ENCODE measurements around the gene SHC3.

Gene SHC3

GRCh38 chr9:89153232-89154017 lies 25.2 kb downstream of the SHC3 start:
- peak; percentile 55 for DNase-seq

GRCh38 chr9:89149726-89150125 lies 28.9 kb downstream of the SHC3 start:
- DNase-seq: no peak

DNA sequence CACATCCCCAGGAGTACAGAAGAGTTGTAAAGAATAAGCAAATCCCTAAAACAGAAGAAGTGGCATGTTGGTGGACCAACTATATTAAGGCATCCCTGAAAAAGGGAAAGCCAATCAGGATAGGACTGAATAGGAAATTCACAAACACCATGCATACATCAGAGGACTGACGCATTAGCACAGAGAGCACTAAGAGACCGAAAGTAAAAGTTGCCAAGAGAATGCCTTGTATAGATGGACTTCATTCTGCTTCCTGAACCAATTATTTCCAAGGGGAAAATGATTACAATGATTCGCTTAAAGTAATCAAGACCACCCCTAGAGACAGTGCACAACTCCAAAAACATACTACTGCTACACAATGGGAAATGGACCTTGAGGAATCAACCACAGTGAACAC lies 33.5 kb downstream of the SHC3 start:
- DNase-seq: no peak

DNA sequence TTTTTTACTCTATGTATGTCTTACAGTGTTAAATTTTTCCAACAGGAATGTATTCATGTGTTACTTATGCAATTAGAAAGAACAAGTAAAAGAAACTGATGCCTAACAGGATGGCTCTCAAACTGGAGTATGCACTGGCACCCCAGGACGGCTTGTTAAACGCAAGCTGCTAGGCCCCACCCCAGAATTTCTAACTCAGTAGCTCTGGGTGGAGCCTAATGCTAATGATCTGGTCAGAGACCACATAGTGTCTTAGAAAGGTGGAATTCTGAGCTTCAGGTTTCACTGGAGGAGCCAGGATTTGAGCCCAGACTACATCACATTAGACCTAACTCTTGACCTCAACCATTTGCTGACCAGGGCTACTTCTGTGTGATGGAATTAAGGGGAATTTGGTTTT lies 34.4 kb downstream of the SHC3 start:
- DNase-seq: no peak

DNA sequence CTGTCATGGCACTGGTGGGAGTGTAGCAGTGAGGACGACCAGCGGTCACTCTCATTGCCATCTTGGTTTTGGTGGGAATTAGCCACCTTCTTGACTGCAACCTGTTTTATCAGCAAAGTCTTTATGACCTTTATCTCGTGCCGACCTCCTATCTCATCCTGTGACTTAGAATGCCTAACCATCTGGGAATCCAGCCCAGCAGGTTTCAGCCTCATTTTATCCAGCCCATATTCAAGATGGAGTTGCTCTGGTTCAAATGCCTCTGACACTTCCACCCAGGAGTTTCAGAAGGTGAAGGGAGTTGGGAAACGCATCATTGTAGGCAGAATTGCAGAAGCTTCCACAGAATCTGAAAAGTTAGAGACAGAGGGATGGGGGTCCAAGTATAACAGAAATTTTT lies 35.4 kb downstream of the SHC3 start:
- no peak for DNase-seq

DNA sequence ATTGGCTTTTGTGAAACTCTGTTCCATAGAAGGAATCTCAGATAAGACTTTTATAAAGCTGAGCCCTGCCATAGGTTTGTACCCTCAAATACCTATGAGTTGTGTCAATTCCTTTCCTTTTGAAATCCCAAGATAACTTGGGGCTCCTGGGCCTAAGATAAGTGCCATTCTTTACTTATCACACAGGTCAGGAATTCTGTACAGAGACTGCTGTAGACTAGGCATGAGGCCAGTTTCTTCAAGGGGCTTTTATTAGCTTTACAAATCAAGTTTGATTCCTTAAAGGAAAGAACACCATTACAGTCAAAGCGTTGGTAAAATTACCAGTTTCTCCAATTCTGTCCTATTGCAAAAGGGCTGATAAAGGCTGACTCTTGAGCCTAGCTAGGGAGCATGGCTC lies 39.2 kb downstream of the SHC3 start:
- DNase-seq: no peak

- no peak for DNase-seq
Observed at GRCh38 chr9:89138463-89139390, 39.9 kb downstream of the SHC3 start.

GRCh38 chr9:89137542-89138462 lies 40.8 kb downstream of the SHC3 start:
- DNase-seq: peak; percentile 34

GRCh38 chr9:89135591-89136166 lies 42.9 kb downstream of the SHC3 start:
- no peak for DNase-seq

GRCh38 chr9:89134709-89135108 lies 43.9 kb downstream of the SHC3 start:
- DNase-seq: no peak

DNA sequence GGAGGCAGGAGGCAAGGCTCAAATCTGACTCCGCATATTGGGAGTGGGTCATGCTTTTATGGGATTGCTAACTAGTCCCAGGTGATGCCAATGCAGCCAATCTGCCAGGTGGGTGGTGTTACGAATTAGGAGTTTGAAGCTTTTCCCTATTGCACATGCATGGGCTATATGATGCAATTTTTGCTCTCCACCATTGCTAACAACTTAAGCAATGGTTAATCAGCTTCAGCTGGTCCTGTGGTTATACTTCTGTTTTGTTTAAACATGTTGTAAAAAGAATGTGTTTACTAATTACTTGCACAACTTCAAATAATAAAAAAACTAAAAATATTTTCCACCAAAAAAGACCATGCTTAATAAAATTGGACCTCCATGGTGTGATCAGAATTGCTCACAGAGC lies 55.7 kb downstream of the SHC3 start:
- no peak for DNase-seq

GRCh38 chr9:89120704-89121103 lies 57.9 kb downstream of the SHC3 start:
- DNase-seq: no peak

- DNase-seq: no peak
Observed at GRCh38 chr9:89116805-89117192, 61.8 kb downstream of the SHC3 start.

DNA sequence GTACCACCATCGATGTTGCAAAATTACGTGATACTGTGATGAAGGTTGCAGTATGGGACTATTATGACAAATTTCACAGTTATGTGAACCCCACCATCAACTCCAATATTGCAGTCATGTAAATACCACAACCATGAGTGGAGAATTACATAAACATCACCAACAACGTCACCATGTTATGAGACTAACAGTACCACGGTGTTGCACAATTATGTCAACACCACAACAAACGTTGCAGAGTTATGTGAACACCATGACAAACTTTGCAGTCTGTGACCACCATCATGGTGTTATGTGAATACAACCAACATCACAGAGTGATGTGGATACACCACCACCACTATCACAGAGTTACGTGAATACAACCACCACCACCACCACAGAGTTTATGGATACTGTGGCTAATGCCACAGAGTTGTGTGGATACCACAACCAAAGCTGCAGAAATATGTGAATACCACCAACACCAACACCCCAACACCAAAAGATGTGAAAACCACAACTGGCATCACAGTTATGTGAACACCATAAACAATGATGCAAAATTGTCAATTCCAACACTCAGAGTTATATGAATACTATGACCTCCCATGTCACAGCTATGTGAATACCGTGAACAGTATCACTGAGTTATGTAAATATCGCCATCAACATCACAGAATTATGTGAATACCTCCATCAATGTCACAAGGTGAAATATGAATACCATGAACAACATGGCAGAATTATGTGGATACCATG lies 62.4 kb downstream of the SHC3 start:
- DNase-seq: no peak

DNA sequence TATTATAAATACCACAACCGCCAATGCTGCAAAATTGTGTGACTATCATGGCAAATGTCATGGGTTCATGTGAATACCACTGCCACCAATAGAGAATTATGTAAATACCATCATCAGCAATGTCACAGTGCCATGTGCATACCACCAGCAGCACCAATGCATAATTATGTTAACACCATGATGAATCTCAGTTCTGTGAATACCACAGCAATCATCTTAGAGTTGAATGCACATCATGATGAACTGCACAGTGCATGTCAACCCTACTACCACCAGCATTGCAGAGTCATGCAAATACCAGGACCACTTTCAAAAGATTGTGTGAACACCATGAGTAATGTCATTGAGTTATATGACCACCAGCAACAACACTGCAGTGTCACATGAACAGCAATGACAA lies 63.2 kb downstream of the SHC3 start:
- DNase-seq: no peak

DNA sequence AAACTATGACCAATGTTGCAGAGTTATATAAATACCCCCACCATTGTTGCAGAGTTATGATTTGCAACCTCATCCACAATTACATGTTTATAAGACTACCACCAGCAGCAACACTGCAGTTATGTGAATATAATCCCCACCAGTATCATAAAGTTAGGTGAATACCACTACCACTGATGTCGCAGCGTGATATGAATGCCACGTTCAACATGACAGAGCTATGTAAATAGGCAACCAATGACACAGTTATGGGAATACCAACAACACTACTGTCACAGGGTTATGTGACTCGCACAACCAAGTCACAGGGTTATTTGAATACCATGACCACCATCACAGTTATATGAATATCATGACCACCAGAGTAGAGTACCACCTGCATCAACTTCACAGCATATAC lies 63.9 kb downstream of the SHC3 start:
- DNase-seq: no peak

GRCh38 chr9:89113851-89114250 lies 64.8 kb downstream of the SHC3 start:
- DNase-seq: no peak

- DNase-seq: no peak
Observed at GRCh38 chr9:89112243-89112642, 66.4 kb downstream of the SHC3 start.

- no peak for DNase-seq
Observed at GRCh38 chr9:89109666-89110065, 69.0 kb downstream of the SHC3 start.

DNA sequence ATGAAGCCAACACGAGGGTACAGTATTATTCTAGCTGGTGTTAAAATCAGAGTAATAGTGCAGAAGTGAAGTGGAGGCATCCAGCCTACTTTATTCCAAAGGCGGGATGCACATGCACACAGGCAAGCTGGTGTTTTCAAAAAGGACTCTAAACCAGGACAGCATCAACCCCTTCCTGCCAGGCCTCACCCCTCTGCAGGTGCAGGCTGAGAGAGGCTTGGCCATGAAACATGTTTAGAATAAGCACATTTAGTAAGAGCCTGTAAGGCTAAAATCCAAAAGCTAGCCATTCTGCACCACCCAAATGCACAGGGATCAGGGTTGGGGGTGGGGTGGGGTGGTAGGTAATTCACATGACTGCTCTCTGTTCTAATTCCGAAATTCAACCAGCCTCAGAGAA lies 71.2 kb downstream of the SHC3 start:
- no peak for DNase-seq

- no peak for DNase-seq
Observed at GRCh38 chr9:89106224-89106851, 72.3 kb downstream of the SHC3 start.

Measured in stimulated activated CD8-positive, alpha-beta memory T cell treated with anti-CD3 and anti-CD28 coated beads, Interleukin-4, amount 100 ng/mL, for 48 hours (primary cell).